GM21526 (cell line): Measurements from ENCODE around the gene ARAP1.

Experiments
- ATAC-seq: cut with Tn5 transposase; IDR thresholded peaks from one replicate; pipeline ENCODE4 v1.9.1; 2021; ENCODE audit warnings: moderate library complexity; ENCODE audit not compliant: unreplicated experiment, low FRiP score

ARAP1 gene

DNA sequence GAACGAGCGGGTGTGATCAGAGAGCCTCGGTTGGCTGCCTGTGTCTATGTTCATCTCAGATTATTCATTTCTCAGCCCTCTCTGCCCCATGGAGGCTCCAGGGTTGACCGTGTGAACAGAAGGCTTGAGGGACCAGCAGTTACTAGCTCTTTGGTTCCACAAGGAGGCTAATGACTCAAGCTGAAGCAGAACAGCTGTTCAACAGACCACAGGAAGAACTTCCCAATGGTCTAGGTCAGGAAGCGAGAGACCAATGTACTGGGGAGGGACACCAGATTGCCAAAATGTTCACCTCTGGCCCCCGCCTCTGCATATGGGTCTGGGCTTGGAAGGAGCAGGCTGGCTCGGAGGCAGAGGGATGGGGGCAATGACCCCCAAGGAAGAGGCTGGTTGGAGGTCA lies 63.3 kb downstream of the ARAP1 start:
- ATAC-seq: no peak

- no peak for ATAC-seq
These were observed 63.7 kb downstream of the ARAP1 start for GRCh38 chr11:72688486-72688885.

GRCh38 chr11:72687326-72687725 lies 64.9 kb downstream of the ARAP1 start:
- ATAC-seq: no peak

- ATAC-seq: no peak
These were observed 65.5 kb downstream of the ARAP1 start for GRCh38 chr11:72686639-72687220.

GRCh38 chr11:72685560-72686480 lies 66.4 kb downstream of the ARAP1 start:
- ATAC-seq: no peak

DNA sequence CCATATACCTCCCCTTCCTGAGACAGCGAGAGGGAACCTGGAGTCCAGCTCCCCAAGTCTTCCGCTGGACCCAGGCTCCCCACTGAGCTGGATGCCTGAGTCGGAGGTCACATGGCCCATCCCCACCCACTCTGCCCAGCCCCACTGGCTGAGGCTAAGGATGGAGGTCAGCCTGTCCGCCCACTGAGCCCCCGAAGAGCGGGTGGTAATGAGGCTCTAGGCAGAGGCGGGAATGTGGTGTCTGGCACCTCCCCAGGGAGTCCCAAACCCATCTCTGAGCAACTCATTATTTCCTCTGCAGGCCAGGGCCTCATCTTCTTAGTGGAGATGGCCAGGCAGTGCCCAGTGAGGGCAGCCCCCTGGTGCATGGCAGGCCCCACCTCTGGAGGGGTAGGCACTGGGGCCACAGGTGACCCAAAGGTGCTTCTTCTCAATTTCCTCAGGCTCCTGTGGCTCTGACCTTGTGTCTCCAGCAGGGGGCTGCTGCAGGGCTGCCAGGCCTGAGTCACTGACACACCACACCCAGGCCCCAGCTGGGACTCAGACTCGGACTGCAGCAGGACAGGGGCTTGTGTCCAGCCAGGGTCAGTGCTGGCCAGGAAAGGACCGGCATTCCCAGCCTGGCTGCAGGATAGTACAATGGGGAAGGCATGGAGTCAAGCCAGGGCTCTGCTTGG lies 67.8 kb downstream of the ARAP1 start:
- no peak for ATAC-seq

DNA sequence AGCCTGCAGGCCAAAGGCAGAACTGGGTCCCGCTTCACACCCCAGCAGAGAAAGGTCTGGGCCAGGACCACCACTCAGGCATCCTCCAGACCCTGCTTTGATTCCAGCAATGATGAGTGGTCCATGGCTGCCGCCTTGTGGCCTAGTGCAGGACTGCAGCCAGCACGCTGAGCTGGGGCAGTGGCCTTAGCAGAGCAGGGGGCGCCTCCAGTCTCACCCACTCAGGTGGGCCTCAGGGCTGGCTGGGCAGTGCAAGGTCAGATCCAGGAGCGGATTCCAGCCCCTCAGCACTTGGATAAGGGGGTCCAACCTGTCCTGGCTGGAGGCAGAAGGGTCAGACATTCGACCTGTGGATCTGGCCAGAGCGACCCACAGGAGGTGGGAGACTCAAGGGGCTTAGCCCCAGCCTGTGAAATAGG lies 68.4 kb downstream of the ARAP1 start:
- ATAC-seq: no peak

DNA sequence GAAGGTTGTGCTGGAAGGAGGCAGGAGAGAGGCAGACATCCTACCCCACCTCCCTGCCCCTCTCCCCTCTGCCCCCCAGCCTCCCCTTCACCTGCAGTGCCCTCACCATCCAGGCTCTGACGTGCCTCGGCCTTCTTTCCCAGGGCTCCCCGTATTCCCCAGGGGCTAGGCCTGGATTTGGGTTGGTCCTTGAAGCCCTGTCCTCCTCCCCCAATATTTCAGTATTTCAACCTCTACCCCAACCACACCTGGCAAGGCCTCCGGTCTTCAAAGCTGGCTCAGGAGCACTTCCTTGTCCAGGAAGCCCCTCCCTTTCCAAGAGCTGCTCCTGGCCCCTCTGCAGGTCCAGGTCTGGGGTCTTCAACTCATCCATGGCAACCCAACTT lies 69.4 kb downstream of the ARAP1 start:
- ATAC-seq: no peak

DNA sequence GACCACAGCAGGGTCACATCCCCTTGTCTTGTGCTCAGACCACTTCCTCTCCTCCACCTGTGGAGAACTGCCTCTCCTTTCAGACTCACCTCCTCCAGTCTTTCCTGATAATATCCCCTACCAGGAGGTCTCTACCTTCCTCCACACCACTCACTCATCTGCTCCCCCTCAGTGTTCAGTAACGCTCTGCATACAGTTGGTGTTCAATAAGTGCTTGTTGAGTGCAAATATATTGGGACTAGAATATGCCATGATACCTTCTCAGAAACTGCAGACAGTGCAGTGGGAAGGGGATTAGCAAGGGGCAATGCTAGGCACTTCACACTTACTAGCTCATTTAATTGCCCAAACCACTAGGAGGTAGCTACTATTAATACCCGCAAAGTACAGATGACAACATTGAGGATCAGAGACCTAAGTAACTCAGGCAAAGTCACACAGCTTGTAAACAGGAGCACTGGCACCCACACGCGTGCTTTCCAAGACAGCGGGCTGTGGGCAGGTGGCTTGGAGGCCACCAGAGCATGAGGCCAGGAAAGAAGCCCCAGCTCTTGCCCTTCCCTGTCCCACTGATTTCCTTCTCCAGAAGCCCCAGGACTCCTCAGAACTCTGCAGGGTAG lies 69.9 kb downstream of the ARAP1 start:
- no peak for ATAC-seq

GRCh38 chr11:72681226-72682153 lies 70.7 kb downstream of the ARAP1 start:
- no peak for ATAC-seq

DNA sequence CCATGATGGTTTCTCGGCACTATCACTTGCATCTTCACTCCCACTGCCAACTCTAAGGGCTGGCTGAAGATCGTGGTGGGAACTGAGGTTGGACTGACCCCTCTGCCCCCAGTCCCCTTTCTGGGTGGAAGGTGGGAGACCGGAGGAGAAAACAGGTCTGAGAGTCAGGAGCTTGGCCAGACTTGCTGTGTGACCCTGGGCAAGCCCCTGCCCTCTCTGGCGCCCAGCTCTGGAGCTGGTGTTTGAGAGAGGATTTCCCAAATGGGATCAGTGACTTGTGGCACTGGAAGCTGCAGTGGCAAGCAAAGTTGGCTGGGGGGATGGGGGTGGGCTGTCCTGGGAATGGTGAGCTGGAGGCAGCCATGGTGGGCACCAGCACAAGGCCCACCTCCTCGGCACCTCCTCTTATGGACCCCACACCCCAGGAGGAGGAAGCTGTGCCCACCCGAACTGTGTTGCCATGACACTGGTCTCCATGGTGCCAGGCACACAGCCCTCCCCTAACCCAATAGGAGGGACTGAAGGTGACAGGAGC lies 71.5 kb downstream of the ARAP1 start:
- no peak for ATAC-seq

GRCh38 chr11:72679869-72680268 lies 72.3 kb downstream of the ARAP1 start:
- no peak for ATAC-seq

DNA sequence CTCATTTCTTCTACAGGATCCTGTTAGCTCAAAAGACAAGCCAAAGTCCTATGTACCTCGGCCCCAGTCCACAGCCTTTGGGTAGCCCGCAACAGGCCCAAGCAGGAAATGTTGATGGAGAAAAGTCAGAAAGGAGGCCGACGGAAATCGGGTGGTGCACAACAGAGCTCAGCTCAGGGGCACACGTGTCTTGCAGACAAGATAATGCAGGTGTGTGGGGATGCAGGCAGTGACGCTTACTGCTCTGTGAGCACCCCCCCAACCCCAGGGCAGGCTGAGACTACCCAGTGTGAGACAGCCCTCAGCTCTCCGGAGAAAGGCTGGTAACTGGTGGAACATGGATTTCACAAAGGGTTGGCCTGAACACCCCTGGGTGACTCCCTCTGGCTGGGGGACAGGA lies 73.7 kb downstream of the ARAP1 start:
- ATAC-seq: no peak

- ATAC-seq: no peak
These were observed 75.3 kb downstream of the ARAP1 start for GRCh38 chr11:72676861-72677341.

DNA sequence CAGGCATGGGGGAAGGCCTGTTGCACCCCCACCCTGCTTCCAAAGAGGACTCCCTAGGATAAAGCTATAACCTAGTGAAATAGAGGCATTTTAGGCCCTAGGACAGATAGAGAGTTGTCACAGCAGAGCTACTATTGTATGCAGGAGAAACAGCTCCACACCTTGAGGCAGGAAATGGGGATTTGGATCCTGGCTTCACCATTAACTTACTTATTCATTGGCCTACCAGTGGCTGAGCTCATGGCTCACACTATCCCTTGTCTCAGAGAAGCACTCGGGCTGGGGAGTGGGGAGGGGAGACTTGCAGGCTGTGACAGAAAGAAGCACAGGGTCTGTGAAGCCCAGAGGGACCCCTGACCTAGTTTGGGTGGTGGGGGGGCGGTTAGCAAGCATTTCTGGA lies 77.0 kb downstream of the ARAP1 start:
- no peak for ATAC-seq

DNA sequence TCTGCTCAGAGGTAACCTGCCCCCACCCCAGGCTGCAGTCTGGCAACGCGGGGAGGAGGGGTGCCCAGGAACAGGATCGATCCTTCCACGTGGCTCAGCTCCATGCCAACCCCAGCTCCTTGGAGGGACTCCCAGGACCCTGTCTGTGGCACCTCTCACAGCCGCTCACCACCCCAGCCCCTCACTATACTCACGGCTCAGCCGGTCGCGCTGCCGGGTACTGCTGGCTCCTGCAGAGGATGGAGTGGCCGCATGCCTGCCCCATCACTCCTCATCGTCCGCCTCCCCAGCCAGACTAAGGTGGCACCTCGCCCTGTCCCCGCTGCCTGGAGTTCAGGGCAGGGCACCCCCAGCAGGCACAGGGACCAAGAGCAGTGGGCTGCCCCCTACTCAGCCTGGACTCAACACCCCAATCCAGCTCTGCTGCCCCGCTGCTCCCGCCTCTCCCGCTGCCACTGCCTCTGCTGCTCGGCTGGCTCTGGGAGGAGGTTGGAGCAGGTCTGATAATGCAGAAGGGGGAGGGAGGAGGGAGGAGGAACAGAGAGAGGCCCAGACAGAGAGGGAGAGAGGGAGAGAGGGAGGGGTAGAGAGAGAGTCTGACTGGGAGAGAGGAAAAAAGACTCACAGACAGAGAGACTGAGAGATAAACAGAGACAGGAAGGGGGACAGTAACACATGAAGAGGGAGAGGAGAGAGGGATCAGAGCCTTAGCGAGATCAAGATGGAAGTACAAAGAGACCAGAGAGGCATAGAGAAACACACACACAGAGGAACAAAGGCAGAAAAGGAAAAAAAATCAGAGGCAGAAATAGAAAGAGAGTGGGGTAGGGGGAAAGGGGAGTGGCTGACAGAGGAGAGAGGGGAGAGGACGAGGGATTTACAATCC lies 78.0 kb downstream of the ARAP1 start, which contains the start of gene PDE2A:
Gene PDE2A (minus strand): TSS at position 480 of the 886 bp plus-strand sequence. CDS start 215 bp downstream, at position 265.
- ATAC-seq: no peak

GRCh38 chr11:72673284-72673942 lies 78.8 kb downstream of the ARAP1 start:
- no peak for ATAC-seq
